Gastroesophageal sphincter (tissue), 4 donors: ENCODE measurements around the gene PHLDA1. TPM values are rescaled to one million over a fixed set of nuclear protein-coding genes. Genes with fewer than 3 reads are reported as not detected.

ENCODE experiments used
- ATAC-seq: fragments of 150-250 bp; one replicate; pipeline ENCODE4 v1.9.1; 2016; ENCODE audit warnings: mild to moderate bottlenecking, moderate library complexity
- H3K27ac ChIP-seq, 4 donors: fragments of 200-600 bp; sonication (generic) in 3 of 4; 1 replicate in 3 of 4; 2 replicates in 1 of 4; pipeline ENCODE4 v1.5.1; 2016 to 2019
- H3K27me3 ChIP-seq: fragments of 200-600 bp; sonication (generic); one replicate; pipeline ENCODE4 v1.5.1; 2019
- H3K36me3 ChIP-seq, 2 donors: fragments of 200-600 bp; sonication (generic); one replicate each; pipeline ENCODE4 v1.5.1; 2019; ENCODE audit warnings: control low read depth in 1 of 2
- H3K4me1 ChIP-seq, 3 donors: fragments of 200-600 bp; sonication (generic); 1 replicate in 2 of 3; 2 replicates in 1 of 3; pipeline ENCODE4 v1.5.1; 2016 to 2019; ENCODE audit warnings: control low read depth in 2 of 3
- H3K4me3 ChIP-seq, 2 donors: fragments of 200-600 bp; sonication (generic); one replicate each; pipeline ENCODE4 v1.5.1; 2019; ENCODE audit warnings: mild to moderate bottlenecking in 1 of 2, moderate library complexity in 1 of 2
- H3K9me3 ChIP-seq, 3 donors: fragments of 200-600 bp; sonication (generic); one replicate each; pipeline ENCODE4 v1.5.1; 2017 to 2019; ENCODE audit warnings: control low read depth in 2 of 3
- EP300 ChIP-seq: sonication (generic); formaldehyde crosslinking; IDR thresholded peaks from one replicate; pipeline ENCODE4 v1.6.1; 2017; ENCODE audit warnings: antibody characterized with exemption, mild to moderate bottlenecking
- POLR2A ChIP-seq, 2 donors: fragments of 450-650 bp; IDR thresholded peaks; one replicate each; pipeline ENCODE4 v1.6.1; 2017; ENCODE audit warnings: antibody characterized with exemption in 2 of 2, mild to moderate bottlenecking in 2 of 2, moderate library complexity in 1 of 2
- POLR2AphosphoS5 ChIP-seq: sonication (generic); formaldehyde crosslinking; IDR thresholded peaks from one replicate; pipeline ENCODE4 v1.6.1; 2017; ENCODE audit warnings: antibody characterized with exemption
- WGBS, 2 donors: methylation state at CpG; one replicate each; pipeline ENCODE4 v1.1.5; 2018; ENCODE audit warnings: low coverage in 1 of 2; 5-methylcytosine and 5-hydroxymethylcytosine counted together
- total RNA-seq, 4 donors: library from RNA; depleted of rRNA; stranded (reverse); fragments of >200 nt; gene quantifications; one replicate each; pipeline ENCODE4 v1.1.0, GENCODE V29; 2016
- TF ChIP-seq, protein P1 (sequence below), 4 experiments: fragments of 200-600 bp in 2 of 4; fragments of 450-650 bp in 2 of 4; sonication (generic) in 1 of 4; IDR thresholded peaks; one replicate each; pipeline ENCODE4 v1.5.1; 2017 to 2019; ENCODE audit warnings: antibody characterized with exemption in 4 of 4, mild to moderate bottlenecking in 2 of 4, moderate library complexity in 2 of 4

PHLDA1 gene
- total RNA-seq, 4 donors from 2014 or later, result 4.4 to 14.4 (median 7.6) TPM

DNA sequence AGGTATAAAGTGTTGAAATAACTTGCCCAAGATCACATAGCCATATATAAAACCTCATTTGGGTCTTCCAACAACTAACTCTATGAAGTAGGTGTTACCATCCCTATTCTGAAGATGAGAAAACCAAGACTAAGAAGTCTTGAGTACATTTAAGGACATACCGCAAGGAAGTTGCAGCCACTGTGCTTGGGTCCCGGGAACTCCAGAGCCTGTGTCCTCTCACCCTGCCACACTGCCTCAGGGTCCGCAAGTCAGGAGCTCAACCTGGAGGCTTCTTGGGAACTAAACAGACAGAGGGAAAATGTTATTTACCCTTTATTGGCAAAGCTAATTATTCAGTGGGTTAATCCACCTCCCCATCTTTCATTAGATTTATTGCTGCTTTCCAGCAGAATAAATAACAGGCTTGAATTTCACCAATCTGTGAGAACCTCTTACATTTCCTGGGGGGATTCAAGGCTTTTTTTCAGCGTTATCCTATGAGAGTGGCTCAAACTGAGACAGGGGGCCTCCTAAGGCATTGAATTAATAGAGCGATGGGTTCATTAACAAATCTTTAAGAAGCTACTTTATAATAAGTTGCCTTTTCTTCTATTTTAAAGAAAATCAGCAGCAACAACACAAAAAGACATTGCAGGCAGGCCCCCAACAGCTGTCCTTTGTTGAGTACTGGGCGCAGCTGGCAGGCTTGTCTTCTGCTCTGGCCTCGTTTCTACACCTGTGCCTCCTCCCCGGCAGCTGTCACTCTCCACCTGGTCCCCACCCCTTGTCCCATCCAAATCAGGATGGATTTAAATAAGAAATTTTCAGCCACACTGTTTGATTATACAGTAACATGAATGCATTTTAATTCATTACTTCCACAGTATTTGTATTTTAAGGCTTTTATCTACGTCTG, 25.3 kb downstream of the PHLDA1 start:
- H3K4me3 ChIP-seq, result no peak overlapping the region
- TF ChIP-seq EP300 (no peak), POLR2A (IDR thresholded peaks at IDR 0.05) (no peak), POLR2AphosphoS5 (no peak)
- TF ChIP-seq, protein P1, sequence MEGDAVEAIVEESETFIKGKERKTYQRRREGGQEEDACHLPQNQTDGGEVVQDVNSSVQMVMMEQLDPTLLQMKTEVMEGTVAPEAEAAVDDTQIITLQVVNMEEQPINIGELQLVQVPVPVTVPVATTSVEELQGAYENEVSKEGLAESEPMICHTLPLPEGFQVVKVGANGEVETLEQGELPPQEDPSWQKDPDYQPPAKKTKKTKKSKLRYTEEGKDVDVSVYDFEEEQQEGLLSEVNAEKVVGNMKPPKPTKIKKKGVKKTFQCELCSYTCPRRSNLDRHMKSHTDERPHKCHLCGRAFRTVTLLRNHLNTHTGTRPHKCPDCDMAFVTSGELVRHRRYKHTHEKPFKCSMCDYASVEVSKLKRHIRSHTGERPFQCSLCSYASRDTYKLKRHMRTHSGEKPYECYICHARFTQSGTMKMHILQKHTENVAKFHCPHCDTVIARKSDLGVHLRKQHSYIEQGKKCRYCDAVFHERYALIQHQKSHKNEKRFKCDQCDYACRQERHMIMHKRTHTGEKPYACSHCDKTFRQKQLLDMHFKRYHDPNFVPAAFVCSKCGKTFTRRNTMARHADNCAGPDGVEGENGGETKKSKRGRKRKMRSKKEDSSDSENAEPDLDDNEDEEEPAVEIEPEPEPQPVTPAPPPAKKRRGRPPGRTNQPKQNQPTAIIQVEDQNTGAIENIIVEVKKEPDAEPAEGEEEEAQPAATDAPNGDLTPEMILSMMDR (IDR thresholded peaks at IDR 0.05), result no peak
- no peak for ATAC-seq
- H3K36me3 ChIP-seq, result no peaks in the 10 kb centered on the region
- no peaks in the 10 kb centered on the region for H3K4me1 ChIP-seq
- 88 to 92% methylated on average over 9 of the region's 9 CpGs for WGBS, 2 donors
- H3K27me3 ChIP-seq, result no peaks in the 10 kb centered on the region
- H3K27ac ChIP-seq, result no peak overlapping the region
- no peaks in the 10 kb centered on the region for H3K9me3 ChIP-seq

DNA sequence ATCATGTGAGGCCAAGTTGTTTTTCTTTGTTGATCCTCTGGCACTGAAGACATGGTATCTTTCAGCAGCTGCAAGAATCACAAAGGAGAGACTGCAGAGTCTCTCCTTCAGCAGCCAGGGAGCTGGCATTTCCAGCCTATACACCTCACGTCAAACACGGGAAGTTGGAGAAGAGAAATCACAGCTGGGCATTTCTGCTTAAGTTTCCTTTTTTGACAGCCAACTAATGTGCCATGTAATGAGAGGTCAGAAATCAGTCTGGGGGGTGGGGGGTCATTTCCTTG, 28.3 kb downstream of the PHLDA1 start:
- Histone ChIP-seq H3K4me3 (no peak overlapping the region), H3K9me3 (no peaks in the 10 kb centered on the region), H3K27me3 (no peaks in the 10 kb centered on the region), H3K27ac (no peak overlapping the region), H3K4me1 (no peaks in the 10 kb centered on the region), H3K36me3 (no peaks in the 10 kb centered on the region)
- 52 to 76% methylated on average over 2 of the region's 2 CpGs for WGBS, 2 donors
- no peak for TF ChIP-seq POLR2AphosphoS5
- TF ChIP-seq POLR2A (IDR thresholded peaks at IDR 0.05), result no peak
- TF ChIP-seq, protein P1 (IDR thresholded peaks at IDR 0.05), result no peak
- no peak for TF ChIP-seq EP300
- ATAC-seq, result no peak

DNA sequence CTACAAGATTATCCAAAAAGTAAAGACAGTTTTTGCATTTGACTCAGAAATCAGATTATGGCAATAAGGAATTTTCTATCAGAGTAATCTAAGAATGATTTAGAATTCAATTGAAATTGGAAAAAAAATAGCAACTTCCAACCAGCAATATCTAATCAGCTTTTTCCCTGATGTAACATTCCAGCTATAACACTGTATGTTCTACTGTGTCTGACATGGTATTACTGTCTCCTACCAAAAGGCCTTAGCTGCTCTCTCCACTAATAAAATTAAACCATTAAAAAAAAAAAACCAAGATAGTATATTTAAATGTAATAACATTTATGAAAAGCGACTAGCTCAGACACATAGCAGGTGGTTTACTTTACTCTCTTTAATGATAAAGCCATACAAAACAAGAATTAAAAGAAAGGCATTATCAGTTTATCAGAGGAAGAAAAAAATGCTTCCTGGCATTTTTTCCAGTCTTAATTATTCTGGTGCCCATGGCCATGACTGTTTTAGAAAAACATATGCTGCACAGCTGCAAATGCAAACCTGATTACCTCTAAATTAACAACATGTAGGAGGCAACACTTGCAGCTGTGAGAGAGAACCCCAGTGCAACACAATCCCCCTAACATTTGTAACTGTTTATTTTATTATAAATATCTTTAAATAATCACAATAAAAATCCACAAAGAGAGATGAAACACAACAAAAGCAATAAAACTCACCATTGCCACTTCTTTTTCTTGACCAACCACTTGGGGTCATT, 28.8 kb downstream of the PHLDA1 start:
- no peaks in the 10 kb centered on the region for H3K9me3 ChIP-seq
- WGBS, 2 donors, result 56 to 71% methylated on average over 1 of the region's 1 CpG
- no peaks in the 10 kb centered on the region for H3K27me3 ChIP-seq
- no peak overlapping the region for H3K4me3 ChIP-seq
- H3K36me3 ChIP-seq, result no peaks in the 10 kb centered on the region
- H3K4me1 ChIP-seq, result no peaks in the 10 kb centered on the region
- TF ChIP-seq POLR2AphosphoS5, result no peak
- no peak for TF ChIP-seq EP300
- TF ChIP-seq, protein P1 (IDR thresholded peaks at IDR 0.05), result no peak
- TF ChIP-seq POLR2A (IDR thresholded peaks at IDR 0.05), result no peak
- H3K27ac ChIP-seq, result no peak overlapping the region
- ATAC-seq, result no peak

DNA sequence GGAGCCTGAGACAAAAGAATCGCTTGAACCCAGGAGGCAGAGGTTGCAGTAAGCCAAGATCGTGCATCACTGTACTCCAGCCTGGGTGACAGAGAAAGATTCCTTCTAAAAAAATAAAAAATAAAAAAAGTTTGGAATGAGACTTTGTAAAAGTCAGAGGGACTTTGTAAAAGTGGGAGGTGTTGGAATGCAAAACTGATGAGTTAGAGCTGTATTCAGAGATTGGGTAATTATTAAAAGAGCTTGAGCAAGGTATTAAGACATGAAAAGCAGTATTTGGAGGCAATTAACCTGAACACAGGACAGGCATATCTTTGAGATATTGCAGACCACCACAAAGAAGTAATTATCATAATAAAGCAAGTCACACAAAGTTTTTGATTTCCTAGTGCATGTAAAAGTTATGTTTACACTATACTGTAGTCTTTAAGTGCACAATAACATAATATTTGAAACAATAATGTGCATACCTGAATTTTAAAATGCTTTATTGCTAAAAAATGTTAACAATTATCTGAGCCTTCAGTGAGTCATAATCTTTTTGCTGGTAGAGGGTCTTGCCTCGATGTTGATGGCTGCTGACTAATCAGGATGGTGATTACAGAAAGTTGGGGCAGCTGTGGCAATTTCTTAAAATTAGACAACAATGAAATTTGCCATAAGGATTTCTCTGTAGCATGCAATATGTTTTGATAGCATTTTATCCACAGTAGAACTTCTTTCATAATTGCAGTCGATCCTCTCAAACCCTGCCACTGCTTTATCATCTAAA, 33.1 kb downstream of the PHLDA1 start:
- no peak for ATAC-seq
- no peaks in the 10 kb centered on the region for H3K9me3 ChIP-seq
- no peaks in the 10 kb centered on the region for H3K36me3 ChIP-seq
- no peak overlapping the region for H3K27ac ChIP-seq
- TF ChIP-seq EP300, result no peak
- no peak for TF ChIP-seq POLR2AphosphoS5
- no peak for TF ChIP-seq POLR2A (IDR thresholded peaks at IDR 0.05)
- TF ChIP-seq, protein P1 (IDR thresholded peaks at IDR 0.05), result no peak
- no peaks in the 10 kb centered on the region for H3K4me1 ChIP-seq
- WGBS, 2 donors, result 68 to 71% methylated on average over 3 to 4 of the region's 4 CpGs
- H3K4me3 ChIP-seq, result no peak overlapping the region
- no peaks in the 10 kb centered on the region for H3K27me3 ChIP-seq
